ENCODE data around the gene ATP5PB. TPM values are rescaled to one million over a fixed set of nuclear protein-coding genes. Genes with fewer than 3 reads are reported as not detected.

ATP5PB gene
- total RNA-seq, 1 experiment from 2014 or later: 344 TPM

- Histone ChIP-seq H3K9me3 (ENCODE audit: low read depth, low read length, poor library complexity, severe bottlenecking) (no peaks in the 10 kb centered on the region), H3K27ac (ENCODE audit: low read depth, low read length, poor library complexity, severe bottlenecking) (no peak overlapping the region), H3K4me3 (ENCODE audit: low read depth, low read length, poor library complexity, severe bottlenecking) (no peak overlapping the region), H3K36me3 (ENCODE audit: insufficient read depth, low read length, poor library complexity, severe bottlenecking) (no peaks in the 10 kb centered on the region), H3K27me3 (replicated peaks; ENCODE audit: insufficient read depth, low read depth, low read length, poor library complexity) (no peaks in the 10 kb centered on the region), H3K4me1 (ENCODE audit: insufficient read depth, low read length, poor library complexity, severe bottlenecking) (no peaks in the 10 kb centered on the region)
- ChIA-PET POLR2A (ENCODE audit: low non-redundant PET) (no interaction called here), CTCF (no interaction called here)
- intact Hi-C loops (cut with micrococcal nuclease; ENCODE audit: unreplicated experiment): no loop called here
- TF ChIP-seq EZH2 (IDR thresholded peaks at IDR 0.05; ENCODE audit: borderline replicate concordance, low read depth, low read length, poor library complexity, severe bottlenecking) (no peak), CTCF (conservative IDR thresholded peaks at IDR 0.05; ENCODE audit: low read depth, low read length) (no peak)
- BruUV-seq (replicated peaks): no TSS peak
- DNase-seq (ENCODE audit: low spot score): no peak
Measured at GRCh38 chr1:111483166-111483565, 33.9 kb downstream of the ATP5PB start.

DNA sequence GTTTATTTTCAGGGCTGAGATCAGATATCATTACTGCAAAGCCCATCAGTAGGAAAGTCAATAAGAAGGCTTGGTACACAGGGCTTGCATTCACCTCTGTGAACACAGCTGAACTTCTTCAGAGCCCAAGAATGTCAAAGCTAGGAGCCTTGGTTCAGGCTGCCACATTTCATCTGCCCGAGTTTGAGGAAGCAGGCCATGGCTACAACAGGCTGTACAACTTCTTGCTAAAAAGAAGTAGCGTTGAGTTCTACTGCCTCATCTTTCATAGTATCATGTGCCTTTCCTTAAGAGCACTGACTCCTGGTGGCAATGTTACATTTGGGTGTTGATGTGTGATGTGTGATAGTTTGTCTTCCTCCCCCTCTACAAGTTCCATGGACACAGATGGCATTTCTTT, 34.6 kb downstream of the ATP5PB start:
- BruUV-seq (replicated peaks): no TSS peak
- no peak overlapping the region for H3K27ac ChIP-seq (ENCODE audit: low read depth, low read length, poor library complexity, severe bottlenecking)
- no peaks in the 10 kb centered on the region for H3K9me3 ChIP-seq (ENCODE audit: low read depth, low read length, poor library complexity, severe bottlenecking)
- H3K27me3 ChIP-seq (replicated peaks; ENCODE audit: insufficient read depth, low read depth, low read length, poor library complexity): no peaks in the 10 kb centered on the region
- intact Hi-C loops (cut with micrococcal nuclease; ENCODE audit: unreplicated experiment): no loop called here
- H3K4me3 ChIP-seq (ENCODE audit: low read depth, low read length, poor library complexity, severe bottlenecking): no peak overlapping the region
- DNase-seq (ENCODE audit: low spot score): no peak
- H3K36me3 ChIP-seq (ENCODE audit: insufficient read depth, low read length, poor library complexity, severe bottlenecking): no peaks in the 10 kb centered on the region
- ChIA-PET CTCF (no interaction called here), POLR2A (ENCODE audit: low non-redundant PET) (no interaction called here)
- TF ChIP-seq EZH2 (IDR thresholded peaks at IDR 0.05; ENCODE audit: borderline replicate concordance, low read depth, low read length, poor library complexity, severe bottlenecking): no peak
- TF ChIP-seq CTCF (conservative IDR thresholded peaks at IDR 0.05; ENCODE audit: low read depth, low read length): no peak
- no peaks in the 10 kb centered on the region for H3K4me1 ChIP-seq (ENCODE audit: insufficient read depth, low read length, poor library complexity, severe bottlenecking)

DNA sequence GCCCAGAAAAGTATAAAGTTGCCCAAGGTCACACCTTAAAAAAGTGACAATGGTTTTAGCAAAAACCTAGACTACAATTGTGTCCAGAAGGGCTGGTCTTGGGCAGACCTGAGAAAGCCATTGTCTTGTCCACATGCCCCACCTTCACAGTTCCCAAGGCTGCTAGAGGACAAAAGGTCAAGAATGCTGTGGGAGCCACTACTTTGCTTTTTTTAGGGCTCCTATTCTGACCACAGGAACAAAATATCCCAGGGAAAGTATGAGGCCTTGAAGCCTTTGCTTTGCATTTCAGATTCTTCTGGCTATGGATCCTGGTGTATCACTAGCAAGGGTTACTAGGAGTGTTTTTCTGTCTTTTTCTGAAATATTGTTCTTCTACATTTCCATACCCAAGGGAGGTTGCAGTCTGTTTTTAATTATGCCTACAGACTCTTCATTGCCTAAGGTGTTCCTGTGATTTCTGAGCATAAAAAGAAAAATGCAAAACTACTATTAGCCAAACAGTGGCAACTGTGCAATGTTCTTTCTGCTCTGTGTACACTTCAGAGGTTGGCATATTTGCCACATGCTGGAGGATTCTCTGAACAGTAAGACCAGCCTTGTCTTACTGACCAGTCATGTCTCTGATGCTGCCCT, 35.2 kb downstream of the ATP5PB start:
- Histone ChIP-seq H3K9me3 (ENCODE audit: low read depth, low read length, poor library complexity, severe bottlenecking) (no peaks in the 10 kb centered on the region), H3K36me3 (ENCODE audit: insufficient read depth, low read length, poor library complexity, severe bottlenecking) (no peaks in the 10 kb centered on the region), H3K4me1 (ENCODE audit: insufficient read depth, low read length, poor library complexity, severe bottlenecking) (no peaks in the 10 kb centered on the region), H3K4me3 (ENCODE audit: low read depth, low read length, poor library complexity, severe bottlenecking) (no peak overlapping the region), H3K27ac (ENCODE audit: low read depth, low read length, poor library complexity, severe bottlenecking) (no peak overlapping the region), H3K27me3 (replicated peaks; ENCODE audit: insufficient read depth, low read depth, low read length, poor library complexity) (no peaks in the 10 kb centered on the region)
- no TSS peak for BruUV-seq (replicated peaks)
- no peak for TF ChIP-seq CTCF (conservative IDR thresholded peaks at IDR 0.05; ENCODE audit: low read depth, low read length)
- TF ChIP-seq EZH2 (IDR thresholded peaks at IDR 0.05; ENCODE audit: borderline replicate concordance, low read depth, low read length, poor library complexity, severe bottlenecking): no peak
- intact Hi-C loops (cut with micrococcal nuclease; ENCODE audit: unreplicated experiment): no loop called here
- DNase-seq (ENCODE audit: low spot score): no peak
- POLR2A ChIA-PET (ENCODE audit: low non-redundant PET): no interaction called here
- CTCF ChIA-PET: no interaction called here
